HG03095 (cell line): Measurements from ENCODE around the gene GAA.

ENCODE experiments used
- ATAC-seq: cut with Tn5 transposase; IDR thresholded peaks from one replicate; pipeline ENCODE4 v1.9.1; 2021; ENCODE audit warnings: moderate library complexity; ENCODE audit not compliant: unreplicated experiment

The GAA gene

DNA sequence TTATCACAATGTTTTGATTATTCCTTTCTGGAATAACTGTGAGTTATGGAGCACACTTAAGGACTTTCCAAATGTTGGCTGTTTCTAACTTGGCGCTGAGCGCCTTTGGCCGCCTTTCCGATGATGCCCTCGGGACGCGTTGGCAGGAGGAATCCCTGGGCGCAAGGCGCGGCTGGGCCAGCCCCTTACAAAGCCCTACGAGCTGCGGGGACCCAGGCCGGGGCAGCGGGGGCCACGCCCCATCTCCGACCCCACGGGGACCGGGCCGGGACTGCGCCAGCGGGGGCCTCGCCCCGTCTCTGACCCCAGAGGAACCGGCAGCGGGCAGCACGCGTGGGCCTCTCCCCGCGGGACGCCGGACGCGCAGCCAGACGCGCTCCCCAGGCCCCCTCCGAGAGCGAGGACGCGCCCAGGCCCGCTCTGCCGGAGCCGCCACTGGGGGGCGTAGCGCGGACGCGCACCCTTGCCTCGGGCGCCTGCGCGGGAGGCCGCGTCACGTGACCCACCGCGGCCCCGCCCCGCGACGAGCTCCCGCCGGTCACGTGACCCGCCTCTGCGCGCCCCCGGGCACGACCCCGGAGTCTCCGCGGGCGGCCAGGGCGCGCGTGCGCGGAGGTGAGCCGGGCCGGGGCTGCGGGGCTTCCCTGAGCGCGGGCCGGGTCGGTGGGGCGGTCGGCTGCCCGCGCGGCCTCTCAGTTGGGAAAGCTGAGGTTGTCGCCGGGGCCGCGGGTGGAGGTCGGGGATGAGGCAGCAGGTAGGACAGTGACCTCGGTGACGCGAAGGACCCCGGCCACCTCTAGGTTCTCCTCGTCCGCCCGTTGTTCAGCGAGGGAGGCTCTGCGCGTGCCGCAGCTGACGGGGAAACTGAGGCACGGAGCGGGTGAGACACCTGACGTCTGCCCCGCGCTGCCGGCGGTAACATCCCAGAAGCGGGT is at the start of gene GAA:
Gene GAA, plus strand, starts transcription at position 571 of the 935 bp plus-strand sequence. CDS start 3,006 bp downstream, outside the sequence.
- ATAC-seq, result peak; percentile 44

DNA sequence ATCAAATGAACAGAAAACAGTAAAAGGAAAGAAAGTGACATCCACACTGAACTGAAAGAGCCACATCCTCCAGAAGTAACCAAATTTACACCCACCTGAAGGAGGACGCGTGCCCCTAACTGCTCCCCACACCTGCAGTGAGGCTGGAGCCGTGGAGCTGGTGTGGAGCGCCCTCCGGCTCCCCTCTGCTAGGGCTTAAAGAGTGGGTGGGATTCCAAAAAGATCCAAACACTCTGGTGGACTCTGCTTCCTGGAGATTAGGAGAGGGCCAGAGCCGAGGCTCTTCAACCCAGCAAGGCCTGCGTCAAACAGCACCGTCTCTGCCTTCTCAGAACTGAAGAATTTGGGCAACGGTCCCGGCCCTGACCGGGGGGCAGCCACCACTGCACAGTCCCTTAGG is 49.7 kb upstream of the GAA start:
- ATAC-seq, result no peak

DNA sequence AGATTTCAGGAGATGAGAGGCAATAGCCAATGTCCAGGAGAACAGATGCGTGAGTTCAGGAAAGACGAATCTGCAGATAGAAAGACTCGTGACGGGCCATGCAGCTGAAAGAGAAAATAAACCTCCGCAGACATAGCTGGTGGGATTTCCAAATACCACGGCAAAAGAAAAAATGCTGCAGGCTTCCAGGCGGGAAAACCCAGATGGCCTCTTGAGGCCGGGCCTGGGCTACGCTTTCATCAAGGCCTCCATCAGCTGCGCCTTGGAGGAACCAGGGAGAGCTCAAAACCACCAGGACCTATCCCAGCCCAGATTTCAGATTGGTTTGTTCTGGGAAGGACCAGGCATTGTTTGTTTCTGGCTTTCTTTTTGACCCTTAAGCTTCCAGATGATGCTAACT is 48.3 kb upstream of the GAA start:
- ATAC-seq, result no peak

DNA sequence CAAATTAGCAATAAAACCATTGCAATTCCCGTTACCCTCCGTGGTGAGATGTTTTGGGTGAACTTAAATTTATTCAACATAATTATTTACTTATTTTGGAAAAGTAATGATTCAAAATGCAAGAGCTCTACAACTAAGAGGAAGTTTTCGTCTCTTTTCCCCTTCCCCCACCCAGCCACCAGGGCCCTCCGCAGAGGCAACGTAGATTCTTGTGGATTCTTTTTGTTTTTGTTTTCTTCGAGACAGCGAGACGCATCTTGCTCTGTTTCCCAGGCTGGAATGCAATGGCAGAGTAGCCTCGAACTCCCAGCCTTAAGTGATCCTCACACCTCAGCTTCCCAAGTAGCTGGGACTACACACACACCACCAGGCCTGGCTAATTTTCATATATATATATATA is 45.8 kb upstream of the GAA start:
- no peak for ATAC-seq

DNA sequence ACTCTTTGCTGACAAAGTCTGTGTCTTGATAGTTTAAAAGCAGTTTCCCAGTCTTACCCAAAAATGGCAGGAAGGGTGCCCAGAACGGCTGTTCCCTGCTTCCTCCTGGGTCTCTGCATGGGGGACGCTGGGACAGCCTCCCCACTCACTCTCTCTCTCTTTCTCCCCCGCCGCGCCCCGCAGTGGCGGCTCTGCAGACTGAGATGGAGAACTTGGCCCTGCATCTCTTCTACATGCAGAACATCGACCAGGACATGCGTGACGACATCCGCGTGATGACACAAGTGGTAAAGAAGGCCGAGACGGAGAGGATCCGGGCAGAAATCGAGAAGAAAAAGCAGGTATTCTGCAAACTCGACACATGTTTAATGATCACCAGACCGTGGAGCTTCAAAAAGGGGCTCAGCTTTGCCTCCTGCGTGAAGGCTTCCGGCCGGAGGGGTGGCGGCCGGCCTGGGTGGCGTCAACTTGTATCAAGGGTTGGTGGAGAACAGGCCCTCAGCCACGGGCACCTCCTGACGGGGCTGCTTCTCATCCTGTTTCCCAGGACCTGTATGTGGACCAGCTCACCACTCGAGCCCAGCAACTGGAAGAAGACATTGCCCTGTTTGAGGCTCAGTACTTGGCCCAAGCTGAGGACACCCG is 42.9 kb upstream of the GAA start:
- no peak for ATAC-seq

DNA sequence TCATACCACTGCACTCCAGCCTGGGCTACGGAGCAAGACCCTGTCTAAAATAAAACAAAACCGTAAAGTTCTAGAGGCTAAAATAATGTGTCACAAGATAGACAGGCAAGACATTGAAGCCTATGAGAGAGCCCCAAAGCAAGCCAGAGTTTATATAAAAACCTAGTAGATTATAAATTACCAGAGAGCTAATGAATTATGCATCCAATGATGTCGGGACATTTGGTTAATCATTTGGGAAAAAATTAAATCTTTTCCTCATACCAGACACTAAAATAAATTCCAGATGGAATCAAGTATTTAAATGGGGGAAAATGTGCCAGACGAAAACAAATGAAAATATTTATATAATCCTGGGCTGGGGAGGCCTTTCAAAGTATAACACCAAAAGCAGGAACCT is 40.7 kb upstream of the GAA start:
- ATAC-seq, result no peak

DNA sequence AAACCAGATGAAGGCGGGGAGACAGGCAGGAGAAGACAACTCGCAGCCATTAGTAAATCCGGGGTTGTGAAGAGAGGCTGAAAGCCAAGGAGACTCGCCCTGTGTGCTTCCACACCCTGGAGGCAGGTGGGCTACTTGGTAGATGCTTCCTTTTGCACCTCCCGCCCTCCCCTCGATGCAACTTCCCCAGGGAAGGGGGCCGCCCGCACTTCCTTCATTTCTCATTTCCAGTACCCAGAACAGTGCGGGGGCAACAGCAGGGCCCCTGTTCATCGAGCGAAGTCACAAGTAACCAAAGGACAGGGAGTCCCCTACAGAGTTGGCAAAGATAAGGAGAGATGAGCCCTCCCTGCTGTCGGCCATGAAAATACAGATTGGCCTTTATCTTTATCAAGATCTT is 40.0 kb upstream of the GAA start:
- no peak for ATAC-seq

DNA sequence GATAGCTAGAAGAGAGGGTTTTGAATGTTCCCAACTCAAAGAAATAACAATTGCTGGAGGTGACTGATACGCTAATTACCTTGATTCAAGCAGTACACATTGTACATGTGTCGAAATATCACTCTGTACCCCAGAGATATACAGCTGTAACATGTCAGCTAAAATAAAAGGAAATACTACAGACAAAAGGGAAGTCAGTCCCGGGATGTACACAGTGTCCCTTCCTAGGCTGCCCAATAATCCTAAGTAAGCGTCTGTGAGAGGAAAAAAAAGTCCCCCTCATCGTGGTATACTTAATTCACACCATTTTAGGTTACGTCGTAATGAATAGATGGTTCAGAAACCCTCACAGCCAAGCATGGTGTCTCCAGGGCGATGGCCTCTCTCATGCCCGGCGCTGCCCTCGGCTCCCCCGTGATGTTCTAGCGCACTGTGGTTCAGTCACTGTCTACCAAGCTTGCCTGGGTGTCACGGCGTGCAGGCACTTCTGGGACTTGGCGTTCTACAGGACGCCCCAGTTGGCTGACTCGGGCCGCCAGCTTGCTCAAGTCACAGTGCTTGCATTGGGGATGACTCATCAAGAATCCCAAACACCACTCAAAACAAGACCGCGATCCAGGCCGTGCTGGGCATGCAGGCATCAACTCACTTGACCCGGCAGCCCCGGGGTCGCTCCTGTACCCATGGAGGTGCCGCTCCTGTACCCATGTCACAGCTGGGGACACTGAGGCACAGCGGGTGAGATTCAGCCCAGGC is 37.4 kb upstream of the GAA start:
- no peak for ATAC-seq

DNA sequence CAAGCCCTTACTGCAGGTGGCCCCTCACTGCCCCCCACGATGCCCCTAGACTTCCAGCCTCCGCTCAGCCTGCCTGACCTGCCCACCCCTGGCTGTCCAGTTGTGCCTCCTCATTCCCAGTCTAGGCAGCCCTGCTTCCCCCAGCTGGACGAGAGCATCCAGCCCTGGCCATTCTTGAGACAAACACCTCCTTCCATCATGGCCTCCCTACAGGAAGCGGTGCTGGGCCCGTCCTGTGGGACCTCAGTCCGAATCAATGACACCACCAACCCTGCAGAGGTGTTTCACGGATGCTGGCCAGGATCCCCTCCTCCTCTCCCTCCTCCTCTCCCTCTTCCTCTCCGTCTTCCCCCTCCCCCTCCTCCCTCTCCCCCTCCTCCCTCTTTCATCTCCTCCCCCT is 36.7 kb upstream of the GAA start:
- no peak for ATAC-seq

DNA sequence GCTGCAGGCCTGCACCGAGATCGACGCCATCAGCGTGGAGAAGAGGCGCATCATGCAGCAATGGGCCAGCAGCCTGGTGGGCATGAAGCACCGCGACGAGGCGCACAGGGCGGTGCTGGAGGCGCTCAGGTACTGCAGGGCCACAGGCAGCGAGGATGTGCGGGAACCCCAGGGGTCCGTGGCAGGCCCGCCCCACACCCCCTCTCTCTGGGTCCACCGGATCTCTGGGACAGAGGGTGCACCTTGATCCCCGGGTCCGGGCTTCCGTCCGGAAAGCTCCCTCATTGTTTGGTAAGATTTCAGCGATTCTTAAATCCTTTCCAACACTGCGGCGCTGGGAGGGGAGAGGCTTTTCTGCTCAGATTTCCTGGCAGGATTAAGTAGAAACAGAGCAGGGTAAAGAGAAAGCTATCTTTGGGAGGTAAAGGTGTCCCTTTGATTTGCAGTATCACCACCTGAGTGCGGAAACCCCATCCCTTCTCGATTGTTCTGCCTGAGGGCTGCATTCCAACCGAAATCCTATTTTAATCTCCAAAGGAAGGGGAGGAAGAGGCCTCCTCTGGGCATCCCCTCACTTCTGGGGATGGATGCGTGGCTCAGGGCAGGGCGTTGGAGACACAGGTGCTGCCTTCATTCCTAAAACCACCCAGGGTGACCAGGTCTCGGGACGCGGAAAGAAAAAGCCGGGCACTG is 35.8 kb upstream of the GAA start:
- no peak for ATAC-seq

DNA sequence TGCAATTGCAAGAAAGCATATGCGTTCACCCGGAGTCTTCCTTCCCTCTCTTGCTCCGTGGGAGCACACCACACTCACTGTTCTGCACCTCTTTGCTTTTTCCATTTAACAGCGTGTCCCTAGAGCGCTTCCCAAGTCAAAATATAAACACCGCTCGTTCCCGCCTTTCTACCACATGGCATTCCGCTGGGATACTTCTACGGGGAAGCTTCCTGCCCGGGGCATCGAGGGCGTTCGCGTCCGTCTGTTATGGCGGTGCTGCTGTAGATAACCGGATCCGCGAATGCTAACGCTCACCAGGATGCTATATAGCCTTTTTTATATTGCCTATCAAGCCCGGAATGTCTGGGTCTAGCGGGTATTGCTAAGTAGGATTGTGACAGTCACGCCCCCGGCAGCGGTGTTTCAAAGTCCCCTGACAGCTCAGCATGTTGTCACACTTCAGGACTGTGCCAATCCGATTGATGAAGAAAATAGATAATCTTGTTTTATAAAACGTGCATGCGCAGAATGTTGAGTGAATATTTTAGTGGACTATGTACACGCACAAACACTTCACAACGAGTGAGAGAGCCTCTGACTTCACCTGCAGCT is 33.9 kb upstream of the GAA start:
- no peak for ATAC-seq

DNA sequence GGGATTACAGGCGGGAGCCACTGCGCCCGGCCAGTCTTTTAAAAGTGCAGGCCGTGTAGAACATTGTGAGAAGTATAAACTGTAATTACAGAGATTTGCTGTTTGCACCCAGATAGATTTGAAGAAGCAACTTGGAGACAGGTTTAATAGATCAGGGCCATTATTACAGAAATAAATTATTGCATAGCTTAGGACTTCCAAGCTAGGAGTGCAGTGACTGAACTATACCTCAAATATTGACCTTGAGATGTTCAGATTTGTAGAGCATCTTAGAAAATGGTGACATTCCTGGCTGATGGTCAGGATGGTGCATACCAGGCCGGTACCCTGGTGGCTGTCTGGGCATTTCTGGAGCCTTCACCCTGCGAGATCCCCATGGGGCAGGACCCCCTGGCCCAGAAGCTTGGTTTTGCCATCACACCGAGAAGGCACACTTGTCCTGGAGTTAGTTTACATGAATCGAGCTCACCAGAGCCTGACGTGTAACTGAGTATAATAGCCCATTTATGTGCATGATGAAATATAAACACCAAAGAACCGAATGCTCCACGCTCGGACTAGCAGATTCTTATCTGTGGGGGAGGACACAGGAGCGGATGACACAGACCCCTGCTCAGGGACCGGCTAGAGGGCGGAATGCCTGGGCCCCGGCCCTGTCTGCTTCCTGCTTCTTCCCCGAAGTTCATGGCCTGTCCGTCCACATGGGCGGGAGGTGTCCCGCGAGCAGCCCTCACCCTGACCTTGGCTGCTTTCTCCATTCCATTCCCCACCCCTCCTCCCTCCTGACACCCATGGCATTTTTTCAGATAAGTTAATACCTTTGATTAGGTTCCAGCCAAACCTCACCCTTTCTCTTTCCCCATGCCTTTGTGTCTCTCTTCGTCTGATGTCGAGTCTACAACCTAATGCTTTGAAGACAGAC is 32.8 kb upstream of the GAA start:
- no peak for ATAC-seq

DNA sequence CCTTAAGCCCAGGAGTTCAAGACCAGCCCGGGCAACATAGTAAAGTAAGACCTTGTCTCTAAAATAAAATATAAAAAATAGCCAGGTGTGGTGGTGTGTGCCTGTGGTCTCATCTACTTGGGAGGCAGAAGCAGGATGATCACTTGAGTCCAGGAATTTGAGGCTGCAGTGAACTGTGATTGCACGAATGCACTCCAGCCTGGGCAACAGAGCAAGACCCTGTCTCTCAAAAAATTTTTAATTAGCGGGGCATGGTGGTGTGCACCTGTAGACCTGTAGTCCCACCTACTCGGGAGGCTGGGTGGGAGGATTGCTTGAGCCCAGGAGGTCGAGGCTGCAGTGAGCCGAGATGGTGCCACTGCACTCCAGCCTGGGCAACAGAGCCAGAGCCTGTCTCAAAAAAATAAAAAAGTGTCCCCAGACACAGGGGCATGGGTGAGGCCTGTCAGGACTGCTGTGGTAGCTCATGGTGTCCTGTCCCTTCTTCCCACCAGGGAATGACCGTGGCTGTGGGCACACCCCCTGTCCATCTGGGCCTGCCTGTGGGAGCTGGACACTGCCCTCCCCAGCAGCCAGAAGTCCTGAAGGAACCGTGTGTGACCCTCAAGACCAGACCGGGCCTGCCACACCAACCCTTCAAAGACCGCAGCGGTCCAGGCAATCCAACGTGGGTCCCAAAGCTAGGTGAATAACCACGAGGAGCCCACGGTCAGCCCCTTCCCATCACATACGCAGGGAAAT is 30.8 kb upstream of the GAA start:
- no peak for ATAC-seq

DNA sequence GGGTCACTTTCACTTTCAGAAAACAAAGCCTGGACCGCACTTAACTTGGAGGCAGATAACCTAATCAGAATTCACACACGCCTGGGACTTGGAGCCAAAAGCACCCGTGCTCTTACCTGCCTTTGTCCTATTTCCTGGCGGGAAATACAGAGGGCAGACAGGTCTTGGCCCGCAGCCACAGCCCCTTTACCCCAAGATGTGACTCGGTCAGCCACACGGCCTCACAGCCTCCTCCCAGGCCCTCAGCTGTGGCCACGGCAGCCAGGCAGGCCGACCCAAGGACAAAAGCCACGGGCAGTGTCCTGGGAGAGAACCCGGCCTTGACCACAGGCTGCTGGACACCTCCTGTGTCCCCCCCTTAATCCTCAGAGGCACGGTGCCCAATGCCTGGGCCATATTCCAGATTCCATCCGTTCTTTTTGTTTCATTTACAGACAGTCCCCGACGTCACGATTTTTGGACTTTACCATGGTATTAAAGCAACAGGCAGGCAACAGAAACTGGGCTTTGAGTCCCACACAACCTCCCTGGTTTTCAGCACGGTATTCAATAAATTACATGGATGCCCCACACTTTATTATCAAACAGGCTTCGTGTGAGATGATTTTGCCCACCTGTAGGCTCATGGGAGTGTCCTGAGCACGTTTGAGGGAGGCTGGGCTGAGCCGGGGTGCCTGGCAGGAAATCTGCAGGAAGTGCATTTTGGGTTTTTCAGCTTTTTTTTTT is 30.1 kb upstream of the GAA start:
- ATAC-seq, result no peak

DNA sequence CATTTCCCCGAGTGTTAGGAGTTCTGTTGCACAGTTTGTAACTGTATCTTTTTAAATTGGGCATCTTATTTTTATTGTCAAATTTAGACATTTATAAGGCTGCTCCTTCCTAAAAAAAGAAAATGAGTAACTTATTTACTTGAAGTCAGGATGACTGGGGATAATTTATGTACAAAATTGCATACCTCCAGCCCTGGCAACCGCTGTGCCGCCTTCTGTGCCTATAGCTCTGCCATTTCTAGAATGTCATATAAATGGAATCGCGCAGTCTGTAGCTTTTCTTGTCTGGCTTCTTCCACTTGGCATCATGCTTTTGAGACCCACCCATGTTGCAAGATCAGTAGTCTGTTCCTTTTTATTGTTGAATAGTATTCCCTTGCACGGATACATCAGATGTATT is 29.0 kb upstream of the GAA start:
- ATAC-seq, result no peak

DNA sequence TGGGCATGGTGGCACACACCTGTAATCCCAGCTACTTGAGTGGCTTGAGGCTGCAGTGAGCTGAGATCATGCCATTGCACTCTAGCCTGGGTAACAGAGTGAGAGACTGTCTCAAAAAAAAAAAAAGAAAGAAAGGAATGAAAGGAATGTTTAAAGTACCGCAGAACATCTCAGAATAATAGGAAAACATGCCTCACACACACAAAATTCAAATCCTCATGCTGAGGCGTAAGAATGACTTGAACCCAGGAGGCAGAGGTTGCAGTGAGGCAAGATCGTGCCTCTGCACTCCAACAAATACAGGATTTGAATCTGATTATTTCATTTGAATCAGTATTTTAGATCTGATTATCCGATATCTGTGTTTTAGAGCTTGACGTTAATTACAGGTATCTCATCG is 21.3 kb upstream of the GAA start:
- no peak for ATAC-seq

DNA sequence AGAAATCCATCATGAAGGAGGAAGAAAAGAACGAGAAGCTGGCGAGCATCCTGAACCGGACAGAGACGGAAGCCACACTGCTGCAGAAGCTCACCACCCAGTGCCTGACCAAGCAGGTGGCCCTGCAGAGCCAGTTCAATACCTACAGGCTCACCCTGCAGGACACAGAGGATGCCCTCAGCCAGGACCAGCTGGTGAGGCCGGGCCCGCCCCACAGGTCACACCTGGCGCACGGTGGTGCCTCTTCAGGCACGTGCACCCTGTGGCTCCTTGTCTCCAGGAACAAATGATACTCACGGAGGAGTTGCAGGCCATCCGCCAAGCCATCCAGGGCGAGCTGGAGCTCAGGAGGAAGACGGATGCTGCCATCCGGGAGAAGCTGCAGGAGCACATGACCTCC is 19.8 kb upstream of the GAA start:
- no peak for ATAC-seq

DNA sequence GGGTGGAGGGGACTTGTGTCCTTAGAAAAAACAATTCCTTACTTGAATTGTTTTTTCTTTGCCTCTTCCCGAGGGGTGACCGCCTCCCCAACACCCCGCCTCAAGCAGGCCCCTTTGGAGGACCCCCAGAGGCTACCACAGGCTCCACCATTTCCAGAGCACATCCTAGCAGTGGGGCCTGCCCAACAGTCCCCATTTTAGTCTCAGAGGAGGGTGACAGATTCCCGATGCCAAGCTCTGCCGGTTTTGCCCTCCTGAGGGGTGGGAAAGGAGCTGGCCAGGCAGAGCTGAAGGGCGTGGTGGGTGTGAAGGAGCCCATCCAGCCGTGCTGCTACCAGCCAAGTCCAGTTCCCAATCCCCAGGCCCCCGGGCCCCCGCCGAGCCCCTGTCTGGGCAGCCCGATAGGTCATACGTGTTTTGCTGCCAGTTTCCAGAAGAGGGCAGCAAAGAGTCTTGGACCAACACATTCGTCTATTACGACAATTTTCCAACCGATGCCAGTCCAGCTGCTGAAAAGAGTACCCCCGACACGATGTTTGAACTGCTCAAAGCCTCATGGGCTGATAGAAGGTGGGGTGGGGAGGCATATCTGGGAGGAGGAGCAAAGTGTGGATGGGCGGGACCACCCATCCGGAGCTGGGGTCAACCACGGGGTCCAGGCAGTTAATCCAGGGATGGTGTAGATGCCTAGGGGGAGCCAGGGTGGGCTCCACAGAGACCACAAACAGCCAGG is 18.8 kb upstream of the GAA start:
- ATAC-seq, result no peak
